GM03348 (cell line): Measurements from ENCODE around the gene DNM3.
"Not testable (repeated sequence)": the region's sequence is repeated elsewhere in the genome, so short reads cannot be mapped to it uniquely, and the experiment has no call there.

Experiments used
- DNase-seq: peaks from one replicate; pipeline ENCODE4 v3.0.0; 2012; ENCODE audit warnings: low spot score

Gene DNM3

GRCh38 chr1:171841050-171841910 is at the start of gene DNM3:
Gene DNM3, plus strand, starts transcription at chr1:171841498. Its CDS starts 159 bp downstream, at chr1:171841657.
- DNase-seq = peak; percentile 98

DNA sequence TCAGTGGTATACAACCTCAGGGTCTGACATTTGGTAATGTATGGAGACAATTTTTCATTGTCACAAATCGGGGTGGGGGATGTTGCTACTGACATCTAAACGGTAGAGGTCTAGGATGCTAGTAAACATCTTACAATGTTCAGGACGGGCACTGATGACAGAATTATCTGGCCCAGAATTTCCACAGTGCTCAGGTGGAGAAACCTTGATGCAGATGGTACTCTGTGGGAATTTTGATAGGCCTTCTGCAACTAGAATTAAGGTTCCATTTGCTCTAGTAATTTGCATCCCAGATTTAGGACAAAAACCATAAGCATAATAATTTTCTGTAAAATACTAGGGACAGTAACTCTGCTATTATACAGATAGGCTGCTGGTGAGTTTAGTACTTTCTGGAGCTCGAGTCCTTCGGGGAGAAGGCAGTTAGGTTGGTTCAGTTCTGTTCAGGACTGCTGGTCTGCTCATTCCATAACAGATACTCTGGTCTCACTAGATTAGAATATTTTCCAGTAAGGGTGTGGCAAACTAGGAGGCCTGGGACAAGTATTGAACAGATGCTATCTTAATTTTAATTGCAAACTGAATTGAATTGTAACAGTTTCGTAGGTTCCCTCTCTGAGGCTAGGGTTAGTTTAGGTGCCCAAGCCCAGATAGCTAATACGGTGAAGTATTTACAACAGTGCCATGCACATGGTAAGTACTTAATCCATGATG is 48.5 kb upstream of the DNM3 start:
- no peak for DNase-seq

GRCh38 chr1:171793636-171794035 is 47.7 kb upstream of the DNM3 start:
- DNase-seq = no peak

GRCh38 chr1:171794085-171794484 is 47.2 kb upstream of the DNM3 start:
- peak; percentile 44 for DNase-seq

DNA sequence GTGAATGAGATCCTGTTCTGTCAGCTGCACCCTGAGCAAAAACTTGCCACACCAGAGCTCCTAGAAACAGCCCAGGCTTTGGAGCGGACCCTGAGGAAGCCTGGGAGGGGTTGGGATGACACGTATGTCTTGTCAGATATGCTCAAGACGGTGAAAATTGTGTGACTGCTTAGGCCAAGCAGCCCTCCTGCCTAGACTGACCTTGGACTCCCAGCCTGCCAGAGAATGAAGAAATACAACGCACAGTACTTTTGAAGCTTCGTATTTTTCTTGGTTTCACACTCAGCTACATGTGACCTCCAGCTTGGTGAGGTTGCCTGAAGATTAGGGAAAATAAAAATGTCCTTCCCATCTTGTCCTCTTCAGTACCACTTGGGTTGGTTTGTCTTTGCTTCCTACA is 44.7 kb upstream of the DNM3 start:
- no peak for DNase-seq

DNA sequence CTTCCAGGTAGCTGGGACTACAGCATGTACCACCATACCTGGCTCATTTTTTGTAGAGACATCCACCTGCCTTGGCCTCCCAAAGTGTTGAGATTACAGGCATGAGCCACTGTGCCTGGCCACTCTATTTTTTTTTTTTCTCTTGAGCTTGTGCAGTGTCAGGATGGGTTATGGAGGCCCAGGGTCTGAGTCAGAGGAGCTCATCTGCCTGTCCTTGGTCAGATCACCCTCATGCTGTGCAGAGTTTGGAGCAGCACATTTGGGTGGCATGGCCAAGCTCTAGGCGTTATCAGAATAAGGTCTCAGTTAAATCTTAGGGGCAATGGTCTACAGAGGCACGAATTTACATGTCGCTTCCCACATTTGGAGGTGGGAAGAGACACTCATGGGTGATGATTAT is 43.0 kb upstream of the DNM3 start:
- no peak for DNase-seq

GRCh38 chr1:171798765-171799164 is 42.5 kb upstream of the DNM3 start:
- DNase-seq = no peak

DNA sequence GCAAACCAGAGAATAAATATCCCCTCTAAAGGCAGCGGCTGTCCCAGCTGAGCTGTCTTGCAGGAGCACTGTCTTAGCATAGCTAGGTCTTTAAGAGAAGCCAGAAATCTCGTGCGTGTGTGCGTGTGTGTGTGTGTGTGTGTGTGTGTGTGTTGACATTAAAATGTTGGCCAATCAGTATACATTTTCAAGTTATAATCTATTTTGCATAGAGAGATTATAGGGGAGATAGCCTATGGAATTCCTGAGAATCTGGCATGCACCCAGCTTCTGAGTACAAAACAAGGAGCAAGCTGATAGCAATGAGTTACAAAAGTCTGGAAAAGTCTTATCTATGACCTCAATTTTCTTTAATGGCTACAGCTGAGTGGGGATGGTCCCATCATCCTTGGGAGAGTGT is 42.1 kb upstream of the DNM3 start:
- DNase-seq = no peak

GRCh38 chr1:171799698-171800097 is 41.6 kb upstream of the DNM3 start:
- DNase-seq = not testable (repeated sequence)

- DNase-seq = no peak
Measured at GRCh38 chr1:171800342-171800741, 41.0 kb upstream of the DNM3 start.

- DNase-seq = no peak
Measured at GRCh38 chr1:171800851-171801250, 40.4 kb upstream of the DNM3 start.

DNA sequence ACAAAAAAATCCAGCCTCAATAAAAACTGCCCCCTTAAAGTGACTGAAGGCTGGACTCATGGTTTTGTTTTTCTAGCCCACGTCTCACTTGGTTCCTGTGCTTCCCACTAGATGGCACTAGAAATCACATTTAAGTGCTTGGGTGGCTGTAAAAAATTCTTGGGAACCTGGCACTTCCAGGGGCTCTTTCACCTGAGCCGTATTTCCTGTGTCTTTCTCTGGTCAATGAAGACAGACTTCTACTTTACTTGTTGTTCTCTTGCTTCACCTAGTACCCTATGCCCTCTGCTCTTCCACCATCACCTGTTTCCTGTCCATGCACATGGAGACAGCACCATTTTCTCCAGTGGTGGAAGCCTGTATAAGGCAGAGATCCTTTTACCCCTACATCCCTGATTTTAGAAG is 39.8 kb upstream of the DNM3 start:
- peak; percentile 60 for DNase-seq

DNA sequence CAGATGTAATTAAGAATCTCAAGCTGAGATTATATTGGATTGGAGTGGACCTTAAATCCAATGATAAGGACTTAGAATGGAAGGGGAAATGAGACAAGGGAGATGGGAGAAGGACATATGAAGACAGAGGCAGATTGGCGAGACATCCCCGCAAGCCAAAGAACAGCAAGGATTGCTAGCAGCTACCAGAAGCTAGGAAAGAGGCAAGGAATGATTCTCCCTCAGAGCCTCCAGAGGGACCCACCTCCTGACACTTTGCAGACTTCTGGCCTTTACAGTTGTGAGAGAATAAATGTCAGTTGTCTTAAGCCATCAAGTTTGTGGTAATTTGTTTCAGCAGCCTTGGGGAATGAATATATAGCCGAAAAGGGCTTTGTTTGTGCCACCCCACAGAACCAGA is 39.1 kb upstream of the DNM3 start:
- no peak for DNase-seq

- peak; percentile 70 for DNase-seq
Measured at GRCh38 chr1:171803045-171803444, 38.3 kb upstream of the DNM3 start.

DNA sequence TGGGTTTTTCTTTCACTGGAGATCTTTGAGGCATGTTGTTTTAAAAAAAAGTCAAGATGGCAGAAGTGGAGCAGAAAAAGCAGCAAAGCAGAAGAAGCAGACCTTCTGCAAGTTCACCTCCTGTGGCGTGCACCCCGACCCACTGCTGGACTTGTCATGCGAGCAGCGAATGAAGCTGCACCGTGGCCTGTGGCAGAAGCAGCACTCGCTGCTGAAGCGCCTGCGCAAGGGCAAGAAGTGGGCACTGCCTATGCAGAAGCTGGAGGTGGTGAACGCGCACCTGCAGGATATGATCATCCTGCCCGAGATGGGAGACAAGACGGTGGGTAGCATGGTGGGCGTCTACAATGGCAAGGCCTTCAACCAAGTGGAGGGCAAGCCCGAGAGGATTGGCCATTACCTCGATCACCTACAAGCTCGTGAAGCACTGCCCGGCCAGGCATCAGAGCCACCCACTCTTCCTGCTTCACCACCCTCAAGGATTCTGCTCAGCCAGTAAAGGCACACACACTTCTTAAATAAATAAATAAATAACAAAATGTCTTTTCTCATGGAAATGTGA is 37.8 kb upstream of the DNM3 start:
- DNase-seq = no peak

- DNase-seq = no peak
Measured at GRCh38 chr1:171805395-171806115, 35.7 kb upstream of the DNM3 start.

DNA sequence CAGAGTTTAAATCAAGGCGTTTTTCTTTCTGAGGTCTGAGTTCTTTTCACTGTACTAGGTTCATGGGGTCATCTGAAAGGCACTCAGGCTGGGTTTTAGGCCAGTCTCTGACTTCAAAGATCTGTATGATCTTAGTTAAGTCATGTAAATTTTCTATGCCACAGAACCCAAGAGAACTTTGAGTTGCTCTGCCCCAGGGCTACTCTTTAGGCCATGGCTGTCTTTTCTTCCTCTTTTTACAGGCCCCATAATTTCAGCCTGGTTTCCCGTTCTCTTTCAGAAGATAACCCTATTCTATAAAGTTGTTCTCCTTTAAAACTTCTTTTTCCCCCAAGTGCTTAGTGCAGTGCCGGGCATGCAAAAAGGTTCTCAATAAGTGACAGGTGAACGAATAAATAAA is 33.7 kb upstream of the DNM3 start:
- DNase-seq = no peak

DNA sequence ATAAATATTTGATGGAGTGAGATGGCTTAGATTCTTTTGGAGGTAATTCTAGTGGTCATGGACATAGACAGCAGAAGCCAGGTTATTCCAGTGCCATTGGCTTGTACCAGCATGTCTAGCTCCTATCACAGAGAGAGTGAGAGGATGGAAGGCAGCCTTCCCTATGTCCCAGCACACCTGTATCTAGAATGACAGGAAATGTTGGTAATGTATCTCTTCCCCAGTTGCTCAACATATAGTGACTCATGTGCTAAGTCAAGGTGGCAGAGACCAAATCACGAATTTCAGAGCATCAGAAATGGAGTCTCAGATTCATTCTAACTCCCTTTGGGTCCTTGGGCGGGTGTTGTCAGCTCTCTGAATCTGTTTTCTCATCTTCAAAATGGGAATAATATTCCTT is 31.5 kb upstream of the DNM3 start:
- no peak for DNase-seq

DNA sequence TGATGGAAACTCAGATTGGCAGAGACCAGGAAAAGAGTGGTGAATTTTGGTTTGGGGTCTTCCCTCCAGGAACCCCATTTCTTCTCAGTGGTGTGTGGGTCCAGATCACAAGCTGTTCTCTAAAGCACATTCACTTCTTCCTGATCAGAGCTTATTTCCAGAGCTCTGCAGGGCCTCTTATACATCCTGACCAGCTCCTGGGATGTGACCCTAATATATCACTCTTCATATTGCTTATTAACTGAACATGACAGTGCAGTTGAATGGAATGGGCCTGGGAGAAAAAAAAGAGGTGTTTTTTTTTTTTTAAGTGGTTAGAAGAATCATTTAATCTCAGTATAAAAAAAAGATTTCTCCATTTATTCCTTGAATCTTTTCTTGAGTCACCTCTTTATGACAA is 29.6 kb upstream of the DNM3 start:
- DNase-seq = no peak

GRCh38 chr1:171814692-171815091 is 26.6 kb upstream of the DNM3 start:
- DNase-seq = peak; percentile 68

DNA sequence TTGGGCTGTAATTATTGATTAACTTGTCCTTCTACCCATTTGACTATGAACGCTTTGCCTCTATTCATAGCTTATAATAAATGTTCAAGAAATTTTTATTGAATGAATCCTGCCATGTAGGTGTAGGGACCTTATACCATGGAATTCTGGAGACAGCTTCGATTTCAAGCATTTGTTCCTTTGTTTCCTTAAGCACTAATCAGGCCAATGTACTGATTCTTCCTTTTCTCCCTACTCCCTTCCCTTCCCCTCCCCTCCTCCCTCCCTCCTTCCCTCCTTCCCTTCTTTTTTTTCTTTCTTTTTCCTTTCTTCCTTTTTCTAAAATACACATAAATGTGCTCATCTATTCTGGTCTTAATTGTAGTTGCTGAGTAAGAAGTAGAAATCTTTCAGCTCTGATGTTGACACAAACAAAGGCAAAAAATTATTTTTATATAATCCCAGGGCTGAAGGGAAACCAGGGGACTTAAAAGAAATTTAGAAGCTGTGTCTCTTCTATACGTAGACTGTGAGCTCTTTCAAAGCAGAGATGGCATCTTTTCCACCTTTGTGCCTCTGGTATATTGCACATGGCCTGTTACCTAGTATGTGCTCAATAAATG is 24.9 kb upstream of the DNM3 start:
- no peak for DNase-seq
